Measurements from ENCODE around the gene PASD1.
"Not testable (repeated sequence)": the region's sequence is repeated elsewhere in the genome, so short reads cannot be mapped to it uniquely, and the experiment has no call there.

DNA sequence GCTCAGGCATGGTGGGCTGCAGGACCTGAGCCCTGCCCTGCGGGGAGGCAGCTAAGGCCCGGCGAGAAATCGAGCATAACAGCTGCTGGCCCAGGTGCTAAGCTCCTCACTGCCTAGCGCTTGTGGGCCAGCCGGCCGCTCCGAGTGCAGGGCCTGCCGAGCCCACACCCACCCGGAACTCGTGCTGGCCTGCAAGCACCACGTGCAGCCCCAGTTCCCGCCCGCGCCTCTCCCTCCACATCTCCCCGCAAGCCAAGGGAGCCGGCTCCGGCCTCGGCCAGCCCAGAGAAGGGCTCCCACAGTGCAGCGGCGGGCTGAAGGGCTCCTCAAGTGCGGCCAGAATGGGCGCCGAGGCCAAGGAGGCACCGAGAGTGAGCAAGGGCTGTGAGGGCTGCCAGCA lies 8.2 kb upstream of the PASD1 start:
- TF ChIP-seq, protein P1, sequence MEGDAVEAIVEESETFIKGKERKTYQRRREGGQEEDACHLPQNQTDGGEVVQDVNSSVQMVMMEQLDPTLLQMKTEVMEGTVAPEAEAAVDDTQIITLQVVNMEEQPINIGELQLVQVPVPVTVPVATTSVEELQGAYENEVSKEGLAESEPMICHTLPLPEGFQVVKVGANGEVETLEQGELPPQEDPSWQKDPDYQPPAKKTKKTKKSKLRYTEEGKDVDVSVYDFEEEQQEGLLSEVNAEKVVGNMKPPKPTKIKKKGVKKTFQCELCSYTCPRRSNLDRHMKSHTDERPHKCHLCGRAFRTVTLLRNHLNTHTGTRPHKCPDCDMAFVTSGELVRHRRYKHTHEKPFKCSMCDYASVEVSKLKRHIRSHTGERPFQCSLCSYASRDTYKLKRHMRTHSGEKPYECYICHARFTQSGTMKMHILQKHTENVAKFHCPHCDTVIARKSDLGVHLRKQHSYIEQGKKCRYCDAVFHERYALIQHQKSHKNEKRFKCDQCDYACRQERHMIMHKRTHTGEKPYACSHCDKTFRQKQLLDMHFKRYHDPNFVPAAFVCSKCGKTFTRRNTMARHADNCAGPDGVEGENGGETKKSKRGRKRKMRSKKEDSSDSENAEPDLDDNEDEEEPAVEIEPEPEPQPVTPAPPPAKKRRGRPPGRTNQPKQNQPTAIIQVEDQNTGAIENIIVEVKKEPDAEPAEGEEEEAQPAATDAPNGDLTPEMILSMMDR (IDR thresholded peaks at IDR 0.05) = not testable (repeated sequence)
- TF ChIP-seq POLR2A (IDR thresholded peaks at IDR 0.05; ENCODE audit: low read depth); EP300 (IDR thresholded peaks at IDR 0.05); POLR2AphosphoS5 (IDR thresholded peaks at IDR 0.05): not testable (repeated sequence)

Measured in esophagus muscularis mucosa (tissue), 4 donors.